ENCODE measurements around the gene NPC2.
"Not testable (repeated sequence)": the region's sequence is repeated elsewhere in the genome, so short reads cannot be mapped to it uniquely, and the experiment has no call there.

The NPC2 gene

GRCh38 chr14:74492776-74493342 is at the start of gene NPC2:
TSS of gene NPC2 (minus strand) at chr14:74493305. CDS start at chr14:74493274, 31 bp downstream.
- DNase-seq: peak; percentile 25

DNA sequence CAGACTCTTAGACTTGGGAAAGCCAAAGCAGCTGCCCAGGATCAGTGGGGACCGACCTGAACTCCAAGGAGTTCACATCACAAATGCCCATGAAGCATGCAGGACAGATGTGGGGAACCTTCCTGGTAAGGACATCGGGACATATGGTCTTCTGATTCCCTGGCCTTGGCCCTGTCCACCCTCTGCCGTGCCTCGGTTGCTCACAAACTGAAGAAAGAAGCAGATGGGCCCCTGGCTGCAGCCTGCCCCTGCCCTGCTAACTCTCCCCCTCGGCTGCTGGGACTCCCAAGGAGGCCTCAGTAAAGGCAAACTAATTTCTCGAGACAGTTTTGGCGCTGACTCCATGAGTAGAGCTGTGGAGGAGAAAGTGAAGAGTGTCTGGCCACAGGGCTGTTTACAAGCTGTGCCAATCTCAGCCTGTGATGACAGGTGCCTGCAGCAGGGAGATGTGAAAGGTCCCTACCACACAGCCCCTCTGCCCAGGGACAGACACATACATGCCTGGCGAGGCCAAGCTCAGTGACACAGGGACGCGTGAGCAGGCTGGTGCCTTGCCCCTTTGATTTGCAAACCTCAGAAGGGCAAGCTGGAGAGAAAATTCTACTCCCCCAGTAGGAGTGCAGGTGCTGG is 49.1 kb upstream of the NPC2 start:
- no peak for DNase-seq

DNA sequence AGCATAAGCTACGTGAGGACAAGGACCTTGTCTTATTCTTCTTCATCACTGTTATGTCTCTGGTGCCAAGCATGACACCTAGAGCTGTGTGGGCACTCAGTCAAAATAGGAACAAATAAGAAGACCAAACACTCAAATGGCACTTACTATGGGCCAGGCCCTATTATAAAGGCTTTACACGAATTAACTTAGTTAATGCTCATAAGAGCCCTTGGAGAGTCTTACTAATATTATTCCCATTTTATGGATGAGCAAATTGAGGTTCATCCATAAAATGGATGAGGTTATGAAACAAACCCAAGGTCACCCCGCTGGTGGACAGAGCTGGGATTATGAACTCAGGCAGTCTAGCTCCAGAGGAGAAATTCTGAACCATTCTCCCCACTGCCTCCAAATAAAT is 48.1 kb upstream of the NPC2 start:
- DNase-seq: no peak

DNA sequence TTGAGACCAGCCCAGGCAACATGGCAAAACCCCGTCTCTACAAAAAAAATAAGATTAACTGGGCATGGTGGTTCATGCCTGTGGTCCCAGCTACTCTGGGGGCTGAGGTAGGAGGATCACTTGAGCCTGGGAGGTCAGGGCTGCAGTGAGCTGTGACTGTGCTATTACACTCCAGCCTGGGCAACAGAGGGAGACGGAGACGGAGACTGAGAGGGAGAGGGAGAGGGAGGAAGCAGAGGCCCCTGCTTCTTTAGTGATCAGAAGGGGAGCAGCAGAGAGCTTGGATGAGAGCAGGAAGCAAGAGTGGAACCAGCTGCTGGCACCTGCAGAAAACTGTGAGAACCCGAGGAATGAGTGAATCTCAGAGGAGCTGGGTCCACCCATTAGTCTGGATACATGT is 46.4 kb upstream of the NPC2 start:
- no peak for DNase-seq

GRCh38 chr14:74538411-74539391 is 45.6 kb upstream of the NPC2 start:
- DNase-seq: no peak

DNA sequence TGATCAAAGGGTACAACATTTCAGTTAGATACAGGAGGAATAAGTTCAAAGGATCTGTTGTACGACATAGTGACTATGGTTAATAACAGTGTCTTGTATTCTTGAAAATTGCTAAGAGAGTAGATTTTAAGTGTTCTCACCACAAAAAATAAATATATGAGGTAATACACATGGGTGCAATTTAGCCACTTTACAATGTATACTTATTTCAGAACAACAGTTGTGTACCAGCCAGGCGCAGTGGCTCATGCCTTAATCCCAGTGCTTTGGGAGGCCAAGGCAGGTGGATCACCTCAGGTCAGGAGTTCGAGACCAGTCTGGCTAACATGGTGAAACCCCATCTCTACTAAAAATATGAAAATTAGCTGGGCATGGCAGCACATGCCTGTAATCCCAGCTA is 43.2 kb upstream of the NPC2 start:
- not testable (repeated sequence) for DNase-seq

GRCh38 chr14:74535756-74536325 is 42.7 kb upstream of the NPC2 start:
- DNase-seq: no peak

- no peak for DNase-seq
Observed at GRCh38 chr14:74533576-74533975, 40.5 kb upstream of the NPC2 start.

DNA sequence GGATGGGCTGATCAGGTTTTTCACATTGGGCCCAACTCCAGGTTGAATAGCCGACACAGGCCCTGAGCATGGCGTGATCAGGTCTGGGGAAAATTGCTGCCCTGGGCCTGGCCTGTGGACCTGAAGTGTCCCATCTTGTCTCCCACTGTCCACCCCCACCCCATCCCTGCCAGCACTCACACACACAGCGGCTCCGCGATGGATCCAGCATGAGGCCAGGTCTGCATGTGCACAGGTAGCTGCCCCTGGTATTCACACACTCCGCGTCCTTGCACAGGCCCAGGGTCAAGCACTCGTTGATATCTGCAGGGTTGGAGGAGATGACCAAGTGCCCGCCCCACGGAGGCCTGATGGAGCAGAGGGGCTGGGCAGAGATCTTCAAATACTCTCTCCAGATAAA is 39.1 kb upstream of the NPC2 start:
- DNase-seq: no peak

GRCh38 chr14:74531467-74531866 is 38.4 kb upstream of the NPC2 start:
- peak; percentile 57 for DNase-seq

DNA sequence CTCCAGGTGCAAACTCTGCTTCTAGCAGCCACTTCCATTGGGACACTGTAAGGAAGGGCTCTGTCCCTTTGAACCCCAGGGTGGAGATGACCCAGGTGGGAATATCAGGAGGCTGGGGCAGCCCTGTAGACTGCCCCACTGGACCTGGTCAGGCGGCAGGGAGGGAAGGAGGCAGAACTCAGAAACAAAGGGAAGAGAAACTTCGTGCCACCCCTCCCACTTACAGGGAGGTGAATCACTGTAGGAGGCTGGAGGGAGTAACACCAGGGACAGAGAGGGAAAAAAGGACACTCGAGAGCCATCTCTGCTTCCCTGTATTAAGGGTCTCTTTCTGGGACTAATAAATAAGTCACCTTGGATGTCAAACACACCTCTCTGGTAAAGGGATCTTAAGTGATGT is 37.9 kb upstream of the NPC2 start:
- no peak for DNase-seq

GRCh38 chr14:74528886-74529285 is 35.8 kb upstream of the NPC2 start:
- DNase-seq: no peak

GRCh38 chr14:74528406-74528805 is 35.3 kb upstream of the NPC2 start:
- no peak for DNase-seq

DNA sequence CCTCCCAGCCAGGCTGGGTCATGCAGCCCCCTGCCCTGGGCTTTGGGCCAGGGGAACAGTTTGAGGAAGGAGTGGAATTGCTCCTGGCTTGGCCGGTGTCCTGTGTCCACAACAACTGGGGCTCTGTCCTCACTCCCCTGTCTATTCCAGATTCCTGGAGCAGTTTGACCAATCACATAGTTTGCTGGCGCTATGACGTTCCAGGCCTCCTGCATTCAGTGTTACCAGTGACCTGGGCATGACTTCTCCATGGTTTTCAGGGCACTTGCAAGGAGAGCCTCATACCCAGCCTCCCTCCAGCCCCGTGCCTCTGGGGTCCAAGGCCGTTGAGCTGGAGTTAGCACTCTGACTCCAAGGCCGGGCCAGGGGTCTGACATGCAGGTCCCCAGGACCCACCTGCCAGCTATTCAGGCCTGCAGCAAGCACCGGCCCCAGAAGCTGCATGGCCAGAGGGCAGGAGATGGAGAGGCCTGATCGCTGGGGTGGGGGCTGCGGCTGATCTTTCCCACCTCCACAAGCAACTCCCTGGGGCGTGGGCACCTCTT is 34.7 kb upstream of the NPC2 start:
- no peak for DNase-seq

GRCh38 chr14:74526854-74527585 is 33.9 kb upstream of the NPC2 start:
- DNase-seq: no peak

GRCh38 chr14:74525361-74525851 is 32.3 kb upstream of the NPC2 start:
- no peak for DNase-seq

DNA sequence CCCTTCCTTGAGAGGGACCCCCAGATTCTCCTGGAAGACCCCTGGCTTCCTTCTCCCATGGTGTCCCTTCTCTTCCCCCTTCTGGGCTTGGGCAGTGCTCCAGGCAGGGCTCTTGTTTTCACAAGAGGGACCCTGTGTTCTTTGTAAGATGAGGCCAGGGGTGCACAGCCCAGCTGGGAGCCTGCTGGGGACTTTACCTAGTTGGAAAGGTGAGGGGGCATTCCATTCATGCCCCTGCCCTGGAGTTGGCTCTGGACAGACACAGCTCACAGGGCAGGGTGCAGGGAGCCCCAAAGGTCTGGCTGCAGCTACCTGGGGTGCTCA is 31.7 kb upstream of the NPC2 start:
- no peak for DNase-seq

DNA sequence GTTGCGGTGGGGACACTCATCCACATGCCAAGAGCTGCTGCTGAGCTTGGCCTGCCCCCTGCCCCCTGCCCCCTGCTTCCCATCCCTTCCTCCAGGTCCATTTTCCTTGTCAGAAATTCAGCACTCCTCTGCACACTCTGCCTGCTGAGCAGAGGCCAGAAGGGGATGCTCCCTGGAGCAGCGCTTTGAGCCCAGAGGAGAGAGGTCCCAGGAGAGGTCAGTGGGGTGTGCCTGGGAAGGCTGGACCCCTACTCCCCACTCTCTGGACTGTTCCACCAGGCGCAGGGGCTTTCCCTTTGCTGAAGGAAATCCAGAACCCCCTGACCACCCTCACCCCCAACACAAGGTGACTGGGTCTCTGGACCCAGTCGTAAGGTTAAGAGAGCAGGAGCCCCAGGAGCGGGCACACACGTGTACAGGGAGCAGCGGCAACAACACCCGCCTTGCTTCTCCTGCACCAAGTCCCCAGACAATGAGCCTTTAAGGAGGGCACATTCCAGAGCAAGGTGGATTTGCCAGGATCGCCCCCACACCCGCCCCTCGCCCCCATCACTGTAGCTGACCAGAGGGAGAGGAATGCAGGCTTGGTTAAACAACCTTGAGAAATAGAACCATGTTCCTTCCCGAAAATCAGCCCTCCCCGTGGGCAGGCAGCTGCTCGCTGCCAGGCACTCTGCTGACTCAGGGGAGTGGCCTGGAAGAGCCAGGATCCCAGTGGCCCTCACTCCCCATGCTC is 31.1 kb upstream of the NPC2 start:
- no peak for DNase-seq

DNA sequence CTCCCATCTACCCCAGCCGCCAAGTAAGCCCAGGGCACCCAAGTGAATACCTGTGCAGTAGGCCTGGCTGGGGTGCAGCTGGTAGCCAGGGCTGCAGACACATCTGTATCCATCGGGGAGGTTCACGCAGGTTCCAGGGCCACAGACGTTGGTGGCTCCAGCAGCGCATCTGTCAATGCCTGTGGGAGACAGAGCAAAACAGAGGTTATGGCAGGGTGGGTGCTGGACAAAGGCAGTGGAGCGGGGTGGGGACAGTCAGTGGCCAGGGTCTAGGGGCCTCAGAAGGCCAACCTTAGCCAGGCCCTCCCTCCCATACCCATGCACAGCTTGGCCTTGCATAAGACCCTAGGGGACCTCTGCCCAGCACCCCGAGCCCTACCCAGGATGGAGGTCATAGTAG is 29.6 kb upstream of the NPC2 start:
- DNase-seq: no peak

GRCh38 chr14:74521756-74522155 is 28.7 kb upstream of the NPC2 start:
- no peak for DNase-seq

GRCh38 chr14:74519316-74520074 is 26.4 kb upstream of the NPC2 start:
- DNase-seq: no peak
